Activated T-cell treated with anti-CD3 and anti-CD28 coated beads, Interleukin-2, amount 50 U/mL, for 24 hours (primary cell): ENCODE measurements around the gene RBM20.

Experiments used
- DNase-seq: peaks from one replicate; pipeline ENCODE4 v3.0.0-alpha.2; 2020
- H3K27ac Mint-ChIP-seq: 2 replicates; pipeline ENCODE4 v1.8.0; 2020; ENCODE audit warnings: mild to moderate bottlenecking, mixed read lengths
- H3K27me3 Mint-ChIP-seq: 2 replicates; pipeline ENCODE4 v1.8.0; 2020; ENCODE audit warnings: mixed read lengths
- H3K36me3 Mint-ChIP-seq: 2 replicates; pipeline ENCODE4 v1.8.0; 2020; ENCODE audit warnings: low read depth, mixed read lengths
- H3K4me1 Mint-ChIP-seq: 2 replicates; pipeline ENCODE4 v1.8.0; 2020; ENCODE audit warnings: low read depth, mixed read lengths
- H3K4me3 Mint-ChIP-seq: 2 replicates; pipeline ENCODE4 v1.8.0; 2020; ENCODE audit warnings: mild to moderate bottlenecking, moderate library complexity, mixed read lengths
- H3K9me3 Mint-ChIP-seq: 2 replicates; pipeline ENCODE4 v1.8.0; 2020; ENCODE audit warnings: mixed read lengths

RBM20 gene

GRCh38 chr10:110818311-110819256, 174.4 kb downstream of the RBM20 start:
- H3K9me3 Mint-ChIP-seq, result no peaks in the 10 kb centered on the region

GRCh38 chr10:110820321-110820814, 176.2 kb downstream of the RBM20 start:
- Mint-ChIP-seq H3K27ac (no peak overlapping the region), H3K4me3 (no peak overlapping the region), H3K36me3 (no peaks in the 10 kb centered on the region), H3K27me3 (no peaks in the 10 kb centered on the region), H3K9me3 (no peaks in the 10 kb centered on the region), H3K4me1 (peaks cover 26% of the 10 kb centered on the region)
- no peak for DNase-seq

More at GRCh38 chr10:110818311-110819256, 174.4 kb downstream of the RBM20 start:
- no peak overlapping the region for H3K27ac Mint-ChIP-seq
- H3K4me3 Mint-ChIP-seq, result no peak overlapping the region
- peaks cover 37% of the 10 kb centered on the region for H3K4me1 Mint-ChIP-seq
- H3K27me3 Mint-ChIP-seq, result no peaks in the 10 kb centered on the region
- no peak for DNase-seq
- H3K36me3 Mint-ChIP-seq, result no peaks in the 10 kb centered on the region

GRCh38 chr10:110821508-110821907, 177.4 kb downstream of the RBM20 start:
- Mint-ChIP-seq H3K36me3 (no peaks in the 10 kb centered on the region), H3K9me3 (no peaks in the 10 kb centered on the region), H3K4me1 (peaks cover 14% of the 10 kb centered on the region), H3K27me3 (no peaks in the 10 kb centered on the region), H3K4me3 (no peak overlapping the region), H3K27ac (no peak overlapping the region)
- no peak for DNase-seq

GRCh38 chr10:110822035-110822711, 178.0 kb downstream of the RBM20 start:
- Mint-ChIP-seq H3K27me3 (no peaks in the 10 kb centered on the region), H3K36me3 (no peaks in the 10 kb centered on the region), H3K4me1 (peaks cover 8% of the 10 kb centered on the region), H3K9me3 (no peaks in the 10 kb centered on the region), H3K27ac (no peak overlapping the region), H3K4me3 (no peak overlapping the region)
- no peak for DNase-seq

- H3K27me3 Mint-ChIP-seq, result no peaks in the 10 kb centered on the region
- H3K9me3 Mint-ChIP-seq, result no peaks in the 10 kb centered on the region
- H3K36me3 Mint-ChIP-seq, result no peaks in the 10 kb centered on the region
- H3K4me1 Mint-ChIP-seq, result peaks cover 2% of the 10 kb centered on the region
- no peak overlapping the region for H3K27ac Mint-ChIP-seq
- no peak overlapping the region for H3K4me3 Mint-ChIP-seq
- no peak for DNase-seq
Observed at GRCh38 chr10:110822712-110823311, 178.7 kb downstream of the RBM20 start.

- no peaks in the 10 kb centered on the region for H3K4me1 Mint-ChIP-seq
- no peak overlapping the region for H3K27ac Mint-ChIP-seq
Observed at GRCh38 chr10:110824152-110824441, 180.0 kb downstream of the RBM20 start.

GRCh38 chr10:110824660-110825059, 180.5 kb downstream of the RBM20 start:
- Mint-ChIP-seq H3K4me3 (no peak overlapping the region), H3K36me3 (no peaks in the 10 kb centered on the region), H3K27ac (no peak overlapping the region), H3K4me1 (no peaks in the 10 kb centered on the region), H3K27me3 (no peaks in the 10 kb centered on the region), H3K9me3 (no peaks in the 10 kb centered on the region)
- no peak for DNase-seq

More at GRCh38 chr10:110824152-110824441, 180.0 kb downstream of the RBM20 start:
- Mint-ChIP-seq H3K9me3 (no peaks in the 10 kb centered on the region), H3K4me3 (no peak overlapping the region), H3K36me3 (no peaks in the 10 kb centered on the region), H3K27me3 (no peaks in the 10 kb centered on the region)
- DNase-seq, result no peak

- no peaks in the 10 kb centered on the region for H3K27me3 Mint-ChIP-seq
- DNase-seq, result no peak
- H3K4me1 Mint-ChIP-seq, result no peaks in the 10 kb centered on the region
- H3K27ac Mint-ChIP-seq, result no peak overlapping the region
- no peak overlapping the region for H3K4me3 Mint-ChIP-seq
- no peaks in the 10 kb centered on the region for H3K9me3 Mint-ChIP-seq
- H3K36me3 Mint-ChIP-seq, result no peaks in the 10 kb centered on the region
Observed at GRCh38 chr10:110825508-110825907, 181.4 kb downstream of the RBM20 start.

GRCh38 chr10:110827410-110827809, 183.3 kb downstream of the RBM20 start:
- Mint-ChIP-seq H3K36me3 (no peaks in the 10 kb centered on the region), H3K27me3 (no peaks in the 10 kb centered on the region), H3K4me3 (no peak overlapping the region), H3K9me3 (no peaks in the 10 kb centered on the region), H3K27ac (no peak overlapping the region), H3K4me1 (peaks cover 2% of the 10 kb centered on the region)
- no peak for DNase-seq

GRCh38 chr10:110827875-110828274, 183.7 kb downstream of the RBM20 start:
- Mint-ChIP-seq H3K27me3 (no peaks in the 10 kb centered on the region), H3K4me3 (no peak overlapping the region), H3K36me3 (no peaks in the 10 kb centered on the region), H3K9me3 (no peaks in the 10 kb centered on the region), H3K4me1 (peaks cover 4% of the 10 kb centered on the region), H3K27ac (no peak overlapping the region)
- no peak for DNase-seq

GRCh38 chr10:110828525-110828924, 184.4 kb downstream of the RBM20 start:
- Mint-ChIP-seq H3K27ac (no peak overlapping the region), H3K4me1 (peaks cover 6% of the 10 kb centered on the region), H3K9me3 (no peaks in the 10 kb centered on the region), H3K4me3 (no peak overlapping the region), H3K27me3 (no peaks in the 10 kb centered on the region), H3K36me3 (no peaks in the 10 kb centered on the region)
- no peak for DNase-seq

GRCh38 chr10:110829721-110830410, 185.7 kb downstream of the RBM20 start:
- Mint-ChIP-seq H3K36me3 (no peaks in the 10 kb centered on the region), H3K9me3 (no peaks in the 10 kb centered on the region), H3K27me3 (no peaks in the 10 kb centered on the region), H3K4me1 (peaks cover 19% of the 10 kb centered on the region), H3K4me3 (no peak overlapping the region), H3K27ac (no peak overlapping the region)
- DNase-seq, result no peak

- no peak for DNase-seq
- no peak overlapping the region for H3K4me3 Mint-ChIP-seq
- H3K9me3 Mint-ChIP-seq, result no peaks in the 10 kb centered on the region
- no peaks in the 10 kb centered on the region for H3K27me3 Mint-ChIP-seq
- peak overlapping the region; percentile 63 for H3K27ac Mint-ChIP-seq
- H3K4me1 Mint-ChIP-seq, result peaks cover 43% of the 10 kb centered on the region
- H3K36me3 Mint-ChIP-seq, result no peaks in the 10 kb centered on the region
Observed at GRCh38 chr10:110833234-110833940, 189.3 kb downstream of the RBM20 start.
